ENCODE measurements around the gene RAP1GAP2. TPM values are rescaled to one million over a fixed set of nuclear protein-coding genes. Genes with fewer than 3 reads are reported as not detected.

RAP1GAP2 gene
- total and polyA plus RNA-seq, 2 of the 8 experiments (the other 6 are each of a cell fraction or from before 2014, with no cell fraction given), result 24.0 to 63.8 TPM

GRCh38 chr17:2875608-2876007, 79.4 kb downstream of the RAP1GAP2 start (continued):
- TF ChIP-seq EGR1 (IDR thresholded peaks at IDR 0.05; ENCODE audit: borderline replicate concordance, low read depth, low read length), result no peak
